Measurements from ENCODE around the gene KCNC1.

The KCNC1 gene

DNA sequence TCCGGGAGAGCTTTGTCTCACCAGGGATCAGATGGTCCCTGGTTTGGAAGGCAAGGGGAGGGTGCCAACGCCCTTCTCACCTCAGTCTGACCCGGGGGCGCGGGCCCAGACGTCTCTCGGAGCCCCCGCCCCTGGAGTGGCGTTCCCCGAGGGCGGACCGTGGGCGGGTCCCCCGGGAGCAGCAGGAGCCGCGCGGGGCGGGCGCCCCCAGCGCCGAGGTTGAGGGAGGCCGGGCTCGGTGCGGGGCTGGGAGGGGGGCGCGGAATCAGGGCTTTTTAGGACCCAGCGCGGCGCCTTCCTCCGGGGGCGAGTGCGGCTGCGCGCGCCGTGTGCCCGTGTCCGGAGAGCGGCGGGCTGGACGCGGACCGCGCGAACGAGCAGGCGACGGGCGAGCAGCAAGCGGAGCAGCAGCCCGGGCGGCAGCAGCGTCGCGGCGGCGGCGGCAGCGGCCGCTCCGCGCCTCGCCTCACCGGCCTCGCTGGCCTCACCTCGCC, at the start of gene KCNC1:
Gene KCNC1 (plus strand): TSS at position 364 of the 494 bp plus-strand sequence. CDS start 1,222 bp downstream, outside the sequence.
- no peak for DNase-seq

DNA sequence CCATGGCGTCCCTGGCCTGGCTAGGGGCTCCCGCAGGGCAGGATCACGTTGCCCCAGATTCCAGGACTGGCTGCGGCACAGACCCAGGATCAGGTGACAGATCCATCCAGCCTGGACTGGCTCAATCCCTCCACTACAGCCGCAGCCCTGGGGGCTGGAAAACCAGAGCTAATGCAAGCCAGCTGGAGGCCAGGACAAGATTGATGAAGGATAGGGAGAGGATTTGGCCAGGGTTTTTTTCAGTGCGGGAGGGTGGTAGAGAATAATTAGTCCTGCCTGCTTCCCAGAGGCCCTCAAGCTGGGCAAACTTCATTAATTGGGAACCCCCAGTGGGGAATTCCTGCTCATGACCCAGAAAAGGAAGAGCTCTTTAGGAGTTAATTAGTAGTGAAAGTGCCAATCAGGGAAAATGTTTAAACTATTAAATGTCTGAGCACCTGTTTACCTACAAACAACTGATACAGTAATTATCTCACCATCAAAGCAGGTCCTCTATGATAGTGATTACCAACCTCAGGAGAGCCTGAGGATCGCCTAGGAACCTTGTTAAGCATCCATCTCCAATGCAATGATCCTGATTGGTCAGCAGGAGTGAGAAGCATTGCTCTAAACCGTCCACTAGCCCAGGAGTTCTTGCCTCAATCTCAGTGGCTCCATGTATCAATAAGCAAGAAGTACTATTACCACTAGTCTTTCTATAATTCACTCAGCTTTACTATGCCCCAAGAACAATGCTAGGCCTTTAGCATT, 48.2 kb upstream of the KCNC1 start:
- no peak for DNase-seq

DNA sequence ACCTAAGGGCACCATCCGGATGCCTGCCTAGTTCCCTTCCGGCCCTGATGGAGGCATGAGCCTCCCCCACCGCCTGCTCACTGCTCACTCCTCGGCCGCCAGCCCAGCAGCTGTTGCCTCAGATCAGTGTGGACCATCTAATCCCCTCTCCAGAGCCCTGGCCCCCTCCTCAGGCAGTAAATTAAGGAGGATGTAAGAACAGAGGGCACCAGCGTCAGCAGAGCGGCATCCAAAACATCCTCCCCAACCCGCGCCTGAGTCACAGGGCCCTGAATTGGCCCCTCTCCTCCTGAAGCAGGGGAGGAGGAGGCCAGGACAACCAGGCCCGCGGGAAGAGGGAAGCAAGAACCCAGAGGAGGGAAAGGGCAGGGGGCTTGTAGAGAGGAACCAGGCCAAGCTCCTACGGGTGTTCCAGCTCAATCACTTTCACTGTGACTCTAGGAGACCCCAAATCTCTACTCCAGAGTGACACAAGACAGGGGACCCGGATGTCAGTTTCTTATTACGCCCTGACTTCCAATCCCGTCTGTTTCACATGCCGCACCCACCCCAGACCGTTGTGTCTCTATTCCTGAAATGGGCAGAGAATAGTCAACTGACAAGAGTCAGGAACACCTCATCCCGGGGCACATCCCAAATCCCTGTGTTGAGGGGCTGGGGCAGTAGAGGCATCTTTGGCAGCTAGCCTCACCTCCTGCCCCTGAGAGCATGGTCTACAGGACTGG, 46.5 kb upstream of the KCNC1 start:
- no peak for DNase-seq

DNA sequence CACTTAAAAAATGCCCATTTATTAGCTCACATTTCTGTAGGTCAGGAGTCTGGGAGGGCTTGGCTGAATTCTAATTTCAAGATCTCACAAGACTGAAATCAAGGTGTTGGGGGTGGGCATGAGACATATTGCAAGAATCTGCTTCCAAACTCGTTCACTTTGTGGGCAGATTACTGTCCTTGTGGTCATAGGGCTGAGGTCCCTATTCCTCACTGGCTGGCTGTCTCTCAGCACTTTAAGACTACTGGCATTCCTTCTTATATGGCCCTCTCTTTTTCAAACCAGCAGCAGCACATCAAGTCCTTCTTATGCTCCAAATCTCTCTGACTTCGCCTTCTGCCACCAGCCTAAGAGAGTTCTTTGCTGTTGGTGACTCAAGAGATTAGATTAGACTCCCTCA, 43.0 kb upstream of the KCNC1 start:
- no peak for DNase-seq

DNA sequence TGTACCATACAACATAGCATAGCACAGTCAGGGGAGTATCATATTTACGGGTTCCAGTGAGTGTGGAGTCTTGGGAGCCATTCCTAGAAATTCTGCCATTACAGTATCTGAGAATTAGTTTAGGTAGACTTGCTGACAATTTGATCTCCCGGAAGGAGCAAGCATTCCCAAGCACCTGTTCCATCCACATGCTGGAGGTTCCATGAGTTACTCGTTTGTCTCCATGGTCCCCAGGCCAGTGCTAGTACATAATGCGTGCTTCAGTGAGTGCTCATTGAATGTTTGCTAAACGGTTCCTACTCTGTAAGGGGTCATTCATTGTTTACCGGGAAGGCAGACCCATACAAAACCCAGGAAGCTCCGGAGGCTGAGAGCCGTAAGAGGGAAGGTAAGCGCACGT, 42.6 kb upstream of the KCNC1 start:
- no peak for DNase-seq

DNA sequence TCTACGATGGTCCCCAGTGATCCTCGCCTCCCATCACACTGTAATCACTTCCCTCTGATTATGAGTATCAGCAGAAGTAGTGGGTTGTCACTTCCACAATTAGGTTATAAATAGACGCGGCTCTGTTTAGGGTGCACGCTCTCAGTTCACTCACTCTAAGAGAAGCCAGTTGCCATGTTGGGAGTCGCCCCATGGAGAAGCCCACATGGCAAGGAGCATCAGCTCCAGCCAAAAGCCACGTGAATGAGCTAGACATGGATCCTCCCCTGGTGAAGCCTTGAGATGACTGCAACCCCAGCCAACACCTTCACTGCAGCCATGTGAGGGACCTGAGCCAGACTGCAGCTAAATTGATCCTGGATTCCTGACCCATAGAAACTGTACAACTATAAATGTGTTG, 41.6 kb upstream of the KCNC1 start:
- no peak for DNase-seq

DNA sequence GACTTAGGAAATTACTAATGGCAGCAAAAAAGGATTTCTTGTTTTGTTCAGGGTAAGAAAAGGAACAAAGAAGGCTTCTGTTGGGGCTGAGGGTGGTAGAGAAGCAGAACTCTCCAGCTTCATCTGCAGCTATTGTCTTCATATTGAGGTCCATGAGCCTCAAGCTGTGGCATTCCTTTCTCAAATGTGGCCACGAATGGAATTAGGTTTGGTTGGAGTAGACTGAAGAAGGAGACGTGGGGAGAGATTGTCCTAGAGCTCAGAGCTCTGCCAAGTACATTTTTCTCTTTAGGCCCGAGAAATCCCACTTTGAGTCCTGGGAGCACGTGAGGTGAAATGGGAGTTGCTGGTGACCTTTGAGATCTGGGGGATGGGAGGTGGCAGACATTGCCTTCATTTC, 41.0 kb upstream of the KCNC1 start:
- no peak for DNase-seq

DNA sequence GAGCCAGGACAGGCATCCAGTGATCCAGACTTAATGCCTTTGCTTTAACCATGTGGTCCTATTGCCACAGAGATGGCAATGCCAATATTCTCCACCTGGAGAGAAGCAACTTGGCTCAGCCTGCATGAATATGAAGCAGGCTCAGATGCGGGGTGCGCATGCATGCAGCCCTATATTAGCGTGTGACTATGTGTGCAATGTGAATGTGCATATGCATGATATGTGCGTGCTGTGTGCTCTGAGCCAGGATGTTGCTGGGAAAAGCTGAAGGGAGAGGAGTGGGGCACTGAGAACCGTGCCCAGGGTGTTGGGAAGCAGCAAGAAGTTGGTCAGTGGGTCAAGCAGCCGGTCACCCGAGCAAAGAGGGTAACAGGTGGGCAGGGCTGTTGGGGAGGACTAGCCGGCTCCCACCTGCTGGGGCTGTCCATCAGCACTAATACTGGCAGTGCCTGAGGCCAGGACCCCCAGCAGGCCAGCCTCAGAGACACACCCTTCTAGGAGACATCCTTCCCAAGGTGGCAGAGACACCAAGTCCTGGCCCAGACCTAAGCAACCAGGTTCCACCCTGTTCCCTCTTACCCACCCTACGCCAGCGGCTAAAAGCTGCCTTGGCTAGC, 40.0 kb upstream of the KCNC1 start:
- DNase-seq = no peak

DNA sequence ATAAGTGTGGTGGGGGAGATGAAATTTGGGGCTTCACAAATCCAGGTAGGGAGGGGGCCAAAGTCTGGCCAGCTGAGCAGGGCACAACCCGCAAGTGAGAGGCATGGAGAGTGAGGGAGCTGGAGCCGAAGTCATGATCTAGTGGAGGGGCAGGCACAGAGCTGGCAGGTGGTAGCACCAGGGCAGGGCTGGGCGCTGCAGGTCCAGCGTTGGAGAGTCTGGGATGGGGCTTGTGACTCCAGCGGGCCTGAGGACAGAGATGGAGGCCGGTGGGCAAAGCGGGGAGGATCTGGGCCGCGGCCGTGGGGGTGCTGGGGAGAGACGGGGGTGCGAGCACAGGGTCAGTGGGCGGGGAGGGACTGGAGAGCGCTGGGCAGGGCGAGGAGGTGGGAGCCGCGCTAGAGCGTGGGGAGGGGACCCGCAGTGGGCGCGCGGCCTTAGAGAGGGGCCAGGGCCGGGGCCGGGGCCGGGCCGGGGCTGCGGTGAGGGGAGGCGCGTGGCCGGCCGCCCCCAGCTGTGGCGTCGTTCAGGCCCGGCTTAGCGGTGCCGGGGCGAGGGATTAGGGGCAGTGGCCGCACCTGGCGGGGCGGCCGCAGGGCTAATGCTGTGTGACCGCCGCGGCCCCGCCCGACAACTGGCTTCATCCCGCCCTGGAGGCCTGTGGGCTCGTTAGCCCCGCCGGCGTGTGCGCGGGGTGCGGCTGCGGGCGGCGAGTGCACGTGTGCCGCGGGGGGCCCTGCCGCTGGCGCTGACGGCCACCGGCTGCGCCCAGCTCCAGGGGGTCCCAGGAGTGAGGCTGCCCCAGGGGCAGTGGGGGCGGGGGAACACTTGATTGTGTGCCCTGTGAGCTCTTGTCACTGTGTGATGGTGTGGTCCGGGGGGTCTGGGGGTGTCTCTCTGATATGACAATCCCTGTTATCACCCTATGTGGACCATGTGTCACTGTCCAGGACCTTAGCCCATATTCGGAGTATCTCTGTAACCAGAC, 38.8 kb upstream of the KCNC1 start:
- no peak for DNase-seq

DNA sequence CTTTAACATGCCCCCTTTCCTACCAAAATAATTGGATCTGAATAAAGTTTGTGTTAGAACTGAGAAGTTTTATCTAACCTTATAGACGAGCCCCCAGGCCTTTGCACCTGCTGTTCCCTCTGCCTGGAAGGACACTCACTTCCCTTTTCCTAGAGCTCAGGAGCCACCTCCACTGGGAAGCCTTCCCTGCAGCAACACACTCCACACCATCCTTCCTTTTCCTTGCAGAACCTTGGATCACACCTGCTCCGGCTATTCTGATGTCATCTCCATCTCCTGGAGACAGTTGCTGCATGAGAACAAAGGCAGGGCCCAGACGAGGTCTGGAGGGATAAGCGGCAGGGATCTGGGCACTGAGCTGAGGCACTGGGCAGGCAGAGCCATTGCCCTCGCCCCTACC, 37.8 kb upstream of the KCNC1 start:
- DNase-seq = no peak

DNA sequence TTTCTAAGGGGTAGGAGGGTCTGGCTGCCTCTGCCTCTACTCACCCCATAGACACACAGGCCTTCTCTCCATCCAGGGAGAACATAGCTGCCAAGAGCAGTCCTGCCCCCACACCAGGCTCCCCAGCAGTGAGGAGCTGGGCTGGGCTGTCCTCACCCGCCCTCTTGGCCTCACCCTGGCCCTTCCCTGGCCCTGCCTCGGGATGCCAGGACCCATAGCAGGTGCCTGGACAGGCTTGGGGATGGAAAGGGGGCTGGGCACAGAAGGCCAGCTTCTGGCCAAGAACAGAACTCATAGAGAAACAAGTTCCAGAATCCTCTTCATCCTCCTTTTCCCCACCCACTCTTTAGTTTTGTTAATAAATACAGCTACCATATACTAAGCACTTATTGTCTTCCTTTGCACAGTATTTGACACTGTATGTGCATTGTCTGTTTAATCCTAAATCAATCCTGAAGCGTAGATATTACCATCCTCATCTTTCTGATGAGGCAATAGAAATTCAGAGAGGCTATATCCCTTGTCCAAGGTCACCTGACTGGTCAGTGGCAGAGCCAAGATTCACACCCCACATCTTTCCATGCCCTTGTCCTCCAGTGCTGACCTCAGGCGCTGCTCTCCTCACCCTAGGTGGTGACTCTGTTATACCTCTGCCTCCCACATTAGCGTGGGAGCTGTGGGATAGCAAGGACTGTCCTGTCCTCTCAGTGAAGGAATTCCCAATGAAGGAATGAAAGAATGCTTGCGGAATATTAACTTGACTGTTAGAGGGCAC, 37.2 kb upstream of the KCNC1 start:
- no peak for DNase-seq

DNA sequence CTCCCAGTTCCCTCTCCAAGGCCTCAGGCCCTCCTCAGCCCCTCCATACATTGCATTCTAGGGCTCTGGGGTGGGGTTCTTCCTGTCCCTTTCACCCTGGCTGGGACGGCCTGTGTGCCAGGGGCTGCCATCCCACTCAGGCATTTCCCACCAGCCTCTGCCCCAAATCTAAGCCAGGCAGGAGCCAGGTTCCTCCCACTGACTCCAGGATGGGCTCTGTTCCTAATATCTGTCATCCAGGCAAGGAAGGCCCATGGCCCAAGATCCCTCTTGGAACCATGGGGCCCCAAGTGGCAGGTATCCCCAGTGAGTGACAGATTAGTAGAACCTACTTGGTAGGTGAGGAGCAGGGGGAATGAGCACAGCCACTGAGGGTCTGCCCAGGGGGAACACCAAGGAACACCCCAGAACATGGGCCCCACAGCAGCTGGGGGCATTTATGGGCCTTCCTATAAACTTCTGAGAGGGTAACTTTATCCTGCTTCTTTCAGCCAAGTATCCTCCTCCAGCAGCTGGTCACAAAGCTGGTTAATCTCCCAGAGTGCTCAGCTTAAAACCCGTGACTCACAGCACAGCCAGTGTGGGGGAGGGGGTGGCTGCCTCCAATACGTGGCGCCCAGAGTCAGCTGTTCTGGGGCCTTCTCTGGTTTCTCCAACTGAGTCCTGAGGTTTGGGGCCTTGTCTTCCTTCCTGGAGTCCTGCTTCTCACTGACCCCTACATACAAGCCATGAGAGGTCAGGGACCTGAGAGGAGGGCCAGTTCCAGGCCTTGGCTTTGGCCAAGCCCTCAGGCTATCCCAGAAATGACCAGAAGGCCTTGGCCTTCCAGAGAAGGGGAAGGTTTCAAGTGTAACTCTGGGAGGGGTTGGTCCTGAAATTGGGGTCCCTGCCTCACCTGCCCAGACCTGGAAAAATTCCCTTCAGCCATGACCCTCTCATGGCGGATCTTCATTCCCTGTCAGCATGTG, 35.1 kb upstream of the KCNC1 start:
- no peak for DNase-seq

DNA sequence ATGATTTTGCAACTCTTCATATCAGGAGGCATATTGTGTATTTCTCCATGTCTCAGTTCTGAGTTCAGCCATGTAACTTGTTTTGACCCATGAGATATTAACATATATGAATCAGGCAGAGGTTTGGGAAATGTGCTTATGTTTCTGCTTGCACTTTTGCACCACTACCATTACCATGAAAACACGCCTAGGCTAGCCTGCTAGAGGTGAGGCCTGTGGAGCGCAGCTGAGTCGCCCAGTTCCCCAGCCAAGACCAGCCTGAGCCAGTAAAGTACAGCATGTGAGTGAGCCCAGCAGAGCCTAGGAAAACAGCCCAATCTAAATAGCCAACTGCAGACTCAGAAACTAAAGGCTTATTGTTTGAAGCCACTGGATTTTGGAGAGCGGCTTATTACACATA, 33.6 kb upstream of the KCNC1 start:
- no peak for DNase-seq

DNA sequence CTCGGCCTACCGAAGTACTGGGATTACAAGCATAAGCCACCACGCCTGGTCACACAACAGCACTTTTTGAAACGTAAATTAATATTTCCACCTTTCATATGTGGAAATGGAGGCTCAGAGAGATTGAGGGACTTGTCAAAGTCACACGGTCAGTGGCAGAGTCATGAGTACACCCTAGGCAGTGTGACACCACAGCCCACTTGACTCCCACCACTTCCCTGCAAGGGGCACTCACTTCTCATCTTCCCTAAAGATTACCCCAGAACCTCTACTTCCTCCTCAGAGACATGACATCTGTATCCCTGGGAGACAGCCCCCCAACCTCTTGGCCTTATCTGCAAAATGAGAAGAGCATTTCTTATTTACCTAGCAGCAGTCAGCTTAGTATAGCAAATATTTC, 31.7 kb upstream of the KCNC1 start:
- no peak for DNase-seq

DNA sequence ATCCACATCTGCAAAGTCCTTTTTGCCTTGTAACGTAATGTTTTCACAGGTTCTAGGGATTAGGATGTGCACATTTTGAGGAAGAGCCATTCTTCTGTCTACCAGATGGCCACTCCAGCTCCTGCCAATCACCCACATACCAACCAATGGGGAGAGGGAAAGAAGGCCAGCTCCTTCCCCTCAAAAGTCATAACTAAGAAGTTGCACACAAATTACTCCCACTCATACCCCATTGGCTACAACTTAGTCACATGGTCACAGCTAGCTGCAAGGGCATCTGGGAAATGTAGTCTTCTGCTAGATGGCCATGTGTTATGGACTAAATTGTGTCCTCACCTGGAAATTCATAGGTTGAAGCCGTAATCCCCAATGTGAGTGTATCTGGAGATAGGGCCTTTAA, 30.6 kb upstream of the KCNC1 start:
- DNase-seq = no peak

DNA sequence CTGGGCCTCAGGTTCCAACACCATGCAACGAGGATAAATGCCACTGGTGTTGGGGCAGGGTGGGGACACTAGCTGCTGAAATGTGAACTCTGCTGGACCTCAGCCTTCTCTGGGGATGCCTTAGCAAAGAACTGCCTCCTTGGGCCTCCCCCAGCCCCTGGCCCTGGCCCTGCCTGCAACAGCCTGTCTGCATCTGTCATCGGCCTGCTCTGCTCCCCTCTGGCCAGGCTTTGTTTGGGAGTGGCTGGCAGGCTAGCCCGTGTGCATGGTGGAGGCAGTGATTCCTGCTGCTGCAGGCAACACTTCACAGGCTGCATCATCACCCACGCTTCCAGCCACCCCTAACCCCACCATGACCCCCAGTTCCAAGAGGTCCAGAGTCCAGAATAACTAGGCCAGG, 26.8 kb upstream of the KCNC1 start:
- DNase-seq = no peak

DNA sequence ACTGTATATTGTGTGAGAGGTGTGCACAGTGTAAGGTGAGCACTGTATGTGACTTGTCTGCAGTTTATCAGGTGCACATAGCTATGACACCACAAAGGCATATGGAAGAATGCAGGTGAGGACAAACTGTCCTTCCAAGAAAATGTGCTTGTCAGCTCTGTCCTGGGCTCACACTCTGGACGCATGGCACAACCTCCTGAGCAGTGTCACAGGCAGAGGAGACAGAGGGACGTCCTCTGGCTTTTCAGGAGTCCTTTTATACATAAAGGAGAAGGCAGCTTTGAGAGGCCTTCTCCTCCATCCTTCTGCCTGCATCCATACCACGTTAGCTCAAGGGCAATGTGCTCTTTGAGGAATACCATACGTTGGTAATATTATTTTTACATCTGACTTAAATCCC, 22.7 kb upstream of the KCNC1 start:
- no peak for DNase-seq

DNA sequence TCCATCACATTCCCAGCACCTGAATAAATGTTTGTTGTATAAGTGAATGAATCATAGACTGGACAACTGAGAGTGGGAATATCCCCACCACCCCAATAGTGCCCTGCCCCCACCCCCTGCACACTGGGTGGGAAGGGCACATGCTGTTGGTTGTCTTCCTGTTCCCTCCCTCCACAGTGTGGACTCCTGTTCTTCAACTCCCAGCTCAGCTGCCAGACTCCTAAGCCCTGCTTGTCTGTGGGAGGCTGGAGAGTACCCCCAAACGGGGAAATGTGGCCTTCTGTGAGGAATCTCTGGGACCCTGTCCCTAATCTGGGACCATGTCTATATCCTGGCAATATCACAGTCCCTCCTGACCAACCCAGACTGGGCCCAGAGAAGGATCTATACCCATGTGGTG, 20.7 kb upstream of the KCNC1 start:
- no peak for DNase-seq

DNA sequence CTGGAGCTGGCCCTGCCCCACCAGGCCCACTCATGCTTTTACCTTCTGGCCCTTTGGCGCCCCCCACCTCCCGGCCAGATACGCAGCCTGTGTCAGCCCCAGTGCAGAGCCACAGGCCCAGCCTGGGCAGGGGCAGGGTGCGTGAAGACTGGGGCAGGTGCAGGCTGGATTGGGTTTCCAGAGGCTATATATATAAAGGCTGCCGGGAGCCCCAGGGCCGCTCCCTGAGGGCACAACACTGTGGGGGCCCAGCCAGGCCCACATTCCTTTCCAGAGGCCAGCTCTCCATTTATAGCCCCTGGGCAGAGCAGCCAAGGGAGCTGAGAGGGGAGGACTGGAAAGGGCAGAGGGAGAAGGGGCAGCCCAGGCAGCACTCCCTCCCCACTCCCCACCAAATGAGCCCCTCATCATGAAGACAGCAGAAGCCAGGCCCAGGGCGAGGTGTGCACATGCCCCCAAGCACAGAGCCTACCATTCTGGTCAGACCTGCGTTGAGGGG, 20.2 kb upstream of the KCNC1 start:
- no peak for DNase-seq

DNA sequence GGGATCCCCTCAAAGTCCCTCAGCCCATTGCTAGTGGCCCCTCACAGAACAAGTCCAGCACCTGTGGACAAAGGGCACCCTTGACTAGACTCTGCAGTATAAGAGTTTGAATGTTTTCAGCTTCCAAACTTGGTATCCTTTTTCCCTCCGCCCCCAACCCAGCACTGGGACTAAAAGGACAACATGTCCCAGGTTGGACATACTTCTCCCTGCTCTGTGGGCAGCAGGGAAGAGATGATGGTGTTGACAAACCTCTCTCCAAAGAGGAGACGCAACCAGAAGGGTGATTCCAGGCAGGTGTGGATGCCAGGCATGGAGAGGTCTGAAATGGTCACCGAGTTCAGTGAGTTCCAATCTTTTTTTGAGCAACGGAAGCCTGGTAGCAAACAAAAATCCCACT, 19.7 kb upstream of the KCNC1 start:
- no peak for DNase-seq

DNA sequence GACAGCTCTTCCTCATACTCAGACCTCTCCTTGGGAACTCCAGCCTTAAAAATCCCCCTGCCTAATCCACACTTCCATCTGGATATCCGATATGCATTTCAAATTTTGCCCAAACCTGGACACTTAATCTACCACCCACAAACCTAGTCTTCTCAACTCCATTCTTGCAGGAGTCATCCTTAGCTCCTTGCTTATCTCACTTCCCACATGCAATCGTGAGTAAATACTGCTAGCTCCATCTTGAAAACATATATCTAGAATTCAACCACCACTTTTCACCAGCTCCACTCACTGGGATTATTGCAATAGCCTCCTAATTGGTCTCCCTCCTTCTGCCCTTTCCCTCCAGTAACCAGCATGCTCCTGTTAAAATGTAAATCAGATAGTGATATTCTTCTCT, 17.8 kb upstream of the KCNC1 start:
- DNase-seq = no peak

Data from DMS 273 treated with DMSO at 0.1 percent for 48 hours (cell line).